ENCODE measurements around the gene R3HDM2. TPM values are rescaled to one million over a fixed set of nuclear protein-coding genes. Genes with fewer than 3 reads are reported as not detected.

Gene R3HDM2
- total RNA-seq, 4 donors from 2014 or later = 43.4 to 97.6 (median 65.1) TPM

DNA sequence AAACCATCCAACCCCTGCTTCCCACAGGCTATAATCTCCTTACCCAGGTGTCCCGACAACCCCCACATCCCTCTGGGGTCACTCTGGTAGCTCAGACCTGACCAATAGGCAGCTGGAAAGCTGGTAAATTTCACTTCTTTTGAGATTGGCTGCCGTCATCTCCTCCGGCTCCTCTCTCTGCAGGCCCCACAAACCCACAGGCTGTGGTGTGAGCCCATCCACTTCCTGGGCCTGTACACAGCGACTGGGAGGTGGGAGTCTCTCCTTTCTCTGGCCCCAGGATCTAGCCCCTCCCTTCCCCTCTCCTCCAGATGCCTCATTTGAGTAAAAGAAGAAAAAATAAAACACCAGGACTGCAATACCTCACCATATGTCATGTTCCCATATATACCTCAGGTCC lies 4.5 kb upstream of the R3HDM2 start:
- Histone ChIP-seq H3K36me3 (no peaks in the 10 kb centered on the region), H3K27me3 (no peaks in the 10 kb centered on the region), H3K4me1 (peaks cover 2% of the 10 kb centered on the region), H3K9me3 (no peaks in the 10 kb centered on the region), H3K27ac (no peak overlapping the region), H3K4me3 (no peak overlapping the region)
- peak in 1 of 2 donors; percentile 32 for DNase-seq (ENCODE audit: low spot score in 2 of 2)
- TF ChIP-seq POLR2AphosphoS5 (IDR thresholded peaks at IDR 0.05) (no peak), POLR2A (IDR thresholded peaks at IDR 0.05) (no peak), EP300 (IDR thresholded peaks at IDR 0.05) (no peak)
- TF ChIP-seq, protein P1, sequence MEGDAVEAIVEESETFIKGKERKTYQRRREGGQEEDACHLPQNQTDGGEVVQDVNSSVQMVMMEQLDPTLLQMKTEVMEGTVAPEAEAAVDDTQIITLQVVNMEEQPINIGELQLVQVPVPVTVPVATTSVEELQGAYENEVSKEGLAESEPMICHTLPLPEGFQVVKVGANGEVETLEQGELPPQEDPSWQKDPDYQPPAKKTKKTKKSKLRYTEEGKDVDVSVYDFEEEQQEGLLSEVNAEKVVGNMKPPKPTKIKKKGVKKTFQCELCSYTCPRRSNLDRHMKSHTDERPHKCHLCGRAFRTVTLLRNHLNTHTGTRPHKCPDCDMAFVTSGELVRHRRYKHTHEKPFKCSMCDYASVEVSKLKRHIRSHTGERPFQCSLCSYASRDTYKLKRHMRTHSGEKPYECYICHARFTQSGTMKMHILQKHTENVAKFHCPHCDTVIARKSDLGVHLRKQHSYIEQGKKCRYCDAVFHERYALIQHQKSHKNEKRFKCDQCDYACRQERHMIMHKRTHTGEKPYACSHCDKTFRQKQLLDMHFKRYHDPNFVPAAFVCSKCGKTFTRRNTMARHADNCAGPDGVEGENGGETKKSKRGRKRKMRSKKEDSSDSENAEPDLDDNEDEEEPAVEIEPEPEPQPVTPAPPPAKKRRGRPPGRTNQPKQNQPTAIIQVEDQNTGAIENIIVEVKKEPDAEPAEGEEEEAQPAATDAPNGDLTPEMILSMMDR (IDR thresholded peaks at IDR 0.05) = no peak
- WGBS = 62% methylated on average over 4 of the region's 4 CpGs

DNA sequence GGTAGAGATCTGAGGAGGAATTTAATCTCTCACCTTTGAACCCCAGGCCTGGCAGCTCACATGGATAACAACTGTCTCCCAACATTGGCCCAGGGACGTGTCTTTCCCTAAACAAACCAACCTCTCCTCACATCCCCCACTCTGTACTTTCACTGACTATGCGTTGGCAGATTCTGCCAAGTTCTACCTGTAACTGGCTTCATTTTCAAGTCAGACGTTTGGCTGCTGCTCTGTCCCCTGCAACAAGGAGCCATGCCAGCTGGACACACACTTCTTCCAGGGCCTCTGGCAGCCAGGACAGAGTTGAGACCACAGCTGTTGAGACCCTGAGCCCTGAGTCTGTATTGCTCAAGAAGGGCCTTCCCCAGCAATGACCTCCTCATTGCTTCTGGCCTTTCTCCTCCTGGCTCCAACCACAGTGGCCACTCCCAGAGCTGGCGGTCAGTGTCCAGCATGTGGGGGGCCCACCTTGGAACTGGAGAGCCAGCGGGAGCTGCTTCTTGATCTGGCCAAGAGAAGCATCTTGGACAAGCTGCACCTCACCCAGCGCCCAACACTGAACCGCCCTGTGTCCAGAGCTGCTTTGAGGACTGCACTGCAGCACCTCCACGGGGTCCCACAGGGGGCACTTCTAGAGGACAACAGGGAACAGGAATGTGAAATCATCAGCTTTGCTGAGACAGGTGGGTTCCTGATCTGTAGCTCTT lies 3.8 kb upstream of the R3HDM2 start, which contains the start of gene INHBC:
TSS of gene INHBC (plus strand) at position 268 of the 707 bp plus-strand sequence. CDS start at position 371, 103 bp downstream.
- DNase-seq (ENCODE audit: low spot score in 2 of 2) = no peak
- Histone ChIP-seq H3K27me3 (no peaks in the 10 kb centered on the region), H3K9me3 (no peaks in the 10 kb centered on the region), H3K4me3 (no peak within 1 kb of the TSS), H3K4me1 (peaks cover 6% of the 10 kb centered on the region), H3K36me3 (no peaks in the 10 kb centered on the region), H3K27ac (no peak within 1 kb of the TSS)
- TF ChIP-seq POLR2AphosphoS5 (IDR thresholded peaks at IDR 0.05) = no peak
- TF ChIP-seq, protein P1 (IDR thresholded peaks at IDR 0.05) = no peak
- no peak for TF ChIP-seq POLR2A (IDR thresholded peaks at IDR 0.05)
- TF ChIP-seq EP300 (IDR thresholded peaks at IDR 0.05) = no peak
- 70% methylated on average over 4 of the region's 8 CpGs for WGBS

DNA sequence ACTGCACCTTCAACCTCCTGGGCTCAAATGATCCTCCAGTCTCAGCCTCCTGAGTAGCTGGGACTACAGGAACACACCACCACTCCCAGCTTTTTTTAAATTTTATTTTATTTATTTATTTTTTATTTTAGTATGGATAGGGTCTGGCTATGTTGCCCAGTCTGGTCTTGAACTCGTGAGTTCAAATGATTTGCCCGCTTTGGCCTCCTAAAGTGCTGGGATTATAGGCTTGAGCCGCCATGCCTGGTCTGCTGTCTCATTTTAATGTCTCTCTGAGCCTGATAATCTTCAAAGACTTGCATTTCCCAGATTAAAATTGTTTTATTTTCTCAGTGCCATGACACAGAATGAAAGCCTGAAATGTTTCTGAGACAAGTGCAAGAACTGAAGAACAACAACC lies 2.5 kb upstream of the R3HDM2 start:
- WGBS = 87% methylated on average over 3 of the region's 3 CpGs
- no peak overlapping the region for H3K27ac ChIP-seq
- DNase-seq (ENCODE audit: low spot score in 2 of 2) = no peak

DNA sequence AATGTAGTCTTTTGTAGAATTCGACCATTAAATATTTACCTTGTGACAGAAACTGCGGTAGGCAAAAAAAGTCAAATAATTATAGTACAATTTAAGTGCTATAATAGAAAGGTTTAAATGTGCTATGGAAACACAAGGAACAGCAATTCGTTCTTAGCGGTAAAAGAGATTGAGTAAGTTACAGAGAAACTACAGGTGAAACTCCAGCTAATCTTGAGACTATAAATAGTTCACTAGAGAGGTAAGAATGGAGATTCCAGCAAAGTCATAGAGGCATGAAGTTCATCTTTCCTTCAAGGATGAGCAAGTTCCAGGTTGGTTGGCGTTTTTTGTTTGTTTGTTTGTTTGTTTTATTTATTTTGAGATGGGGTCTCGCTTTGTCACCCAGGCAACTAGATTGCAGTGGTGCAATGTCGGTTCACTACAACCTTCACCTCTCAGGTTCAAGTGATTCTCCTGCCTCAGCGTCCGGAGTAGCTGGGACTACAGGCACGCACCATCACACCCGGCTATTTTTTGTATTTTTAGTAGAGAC lies 878 bp upstream of the R3HDM2 start:
- peaks cover 13% of the 10 kb centered on the region for H3K4me1 ChIP-seq
- H3K36me3 ChIP-seq = no peaks in the 10 kb centered on the region
- 87% methylated on average over 11 of the region's 11 CpGs for whole genome bisulfite sequencing
- DNase-seq (ENCODE audit: low spot score in 2 of 2) = no peak
- no peaks in the 10 kb centered on the region for H3K27me3 ChIP-seq
- TF ChIP-seq, protein P1 (IDR thresholded peaks at IDR 0.05) = no peak
- no peak for TF ChIP-seq EP300 (IDR thresholded peaks at IDR 0.05)
- no peak for TF ChIP-seq POLR2AphosphoS5 (IDR thresholded peaks at IDR 0.05)
- no peak for TF ChIP-seq POLR2A (IDR thresholded peaks at IDR 0.05)
- peak overlapping the region; percentile 84 for H3K4me3 ChIP-seq
- peak overlapping the region; percentile 98 for H3K27ac ChIP-seq
- H3K9me3 ChIP-seq = no peaks in the 10 kb centered on the region

More for the DNA sequence above, 2.5 kb upstream of the R3HDM2 start:
- no peaks in the 10 kb centered on the region for H3K9me3 ChIP-seq
- H3K4me1 ChIP-seq = peaks cover 13% of the 10 kb centered on the region
- H3K4me3 ChIP-seq = no peak overlapping the region
- no peaks in the 10 kb centered on the region for H3K36me3 ChIP-seq
- H3K27me3 ChIP-seq = no peaks in the 10 kb centered on the region
- TF ChIP-seq EP300 (IDR thresholded peaks at IDR 0.05) = no peak
- TF ChIP-seq POLR2AphosphoS5 (IDR thresholded peaks at IDR 0.05) = no peak
- TF ChIP-seq POLR2A (IDR thresholded peaks at IDR 0.05) = no peak
- TF ChIP-seq, protein P1 (IDR thresholded peaks at IDR 0.05) = no peak

All from suprapubic skin (tissue), 4 donors.